Measurements from ENCODE around the gene SUSD4. TPM values are rescaled to one million over a fixed set of nuclear protein-coding genes. Genes with fewer than 3 reads are reported as not detected.

SUSD4 gene
- total and polyA plus RNA-seq, 2 of the 8 experiments (the other 6 are each of a cell fraction or from before 2014, with no cell fraction given): 3.9 to 5.2 TPM

DNA sequence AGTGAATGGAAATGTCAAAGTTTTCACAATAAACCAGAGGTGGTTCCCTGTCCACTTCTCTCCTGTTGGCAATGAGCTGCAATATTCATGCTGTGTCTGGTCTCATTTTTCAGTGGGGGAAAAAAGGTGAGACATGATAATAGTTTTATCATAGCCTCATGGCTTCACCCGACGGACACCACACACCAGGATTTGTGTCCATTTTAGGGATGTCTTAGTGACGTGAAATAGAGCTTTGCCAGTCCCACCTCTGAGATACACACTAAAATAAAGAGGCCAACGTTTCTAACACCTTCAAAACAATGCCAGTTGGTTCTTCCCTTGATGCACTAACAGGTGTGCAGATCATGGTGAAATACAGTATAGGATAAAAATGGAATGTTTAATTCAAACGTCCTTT lies 129.4 kb downstream of the SUSD4 start (continued):
- TF ChIP-seq, protein P1, sequence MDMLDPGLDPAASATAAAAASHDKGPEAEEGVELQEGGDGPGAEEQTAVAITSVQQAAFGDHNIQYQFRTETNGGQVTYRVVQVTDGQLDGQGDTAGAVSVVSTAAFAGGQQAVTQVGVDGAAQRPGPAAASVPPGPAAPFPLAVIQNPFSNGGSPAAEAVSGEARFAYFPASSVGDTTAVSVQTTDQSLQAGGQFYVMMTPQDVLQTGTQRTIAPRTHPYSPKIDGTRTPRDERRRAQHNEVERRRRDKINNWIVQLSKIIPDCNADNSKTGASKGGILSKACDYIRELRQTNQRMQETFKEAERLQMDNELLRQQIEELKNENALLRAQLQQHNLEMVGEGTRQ (IDR thresholded peaks at IDR 0.05; ENCODE audit: low read length): no peak
- TF ChIP-seq ZNF274 (IDR thresholded peaks at IDR 0.05; ENCODE audit: borderline replicate concordance, extremely low read depth, low read length) (no peak), NANOG (IDR thresholded peaks at IDR 0.05; ENCODE audit: insufficient read depth, low read depth, low read length, poor library complexity, severe bottlenecking) (no peak), YY1 (IDR thresholded peaks at IDR 0.05; ENCODE audit: low read depth, low read length) (no peak), RAD21 (IDR thresholded peaks at IDR 0.05 in 1 of 2, conservative IDR thresholded peaks at IDR 0.05 in 1 of 2; ENCODE audit: low read depth in 2 of 2, low read length in 2 of 2) (no peak), RFX5 (IDR thresholded peaks at IDR 0.05; ENCODE audit: borderline replicate concordance, low read depth, low read length) (no peak), SP1 (IDR thresholded peaks at IDR 0.05; ENCODE audit: low read depth, low read length) (no peak)

Data from H1 (cell line).